Neuronal stem cell (in vitro differentiated cells): ENCODE measurements around the gene PER1. TPM values are rescaled to one million over a fixed set of nuclear protein-coding genes. Genes with fewer than 3 reads are reported as not detected.

Experiments used
- DNase-seq: peaks from one replicate; pipeline ENCODE4 v3.0.0-alpha.2; 2013; ENCODE audit warnings: low spot score
- H2AFZ ChIP-seq: one replicate; pipeline ENCODE4 v1.6.1; 2013; ENCODE audit warnings: mild to moderate bottlenecking, low read length, inconsistent platforms
- H2AK5ac ChIP-seq: 2 replicates; pipeline ENCODE4 v1.6.1; 2013; ENCODE audit warnings: low read depth, mild to moderate bottlenecking, inconsistent platforms, low read length, moderate library complexity, mixed read lengths
- H2BK120ac ChIP-seq: 2 replicates; pipeline ENCODE4 v1.6.1; 2013; ENCODE audit warnings: low read depth, mild to moderate bottlenecking, inconsistent platforms, low read length, moderate library complexity, mixed read lengths
- H2BK12ac ChIP-seq: one replicate; pipeline ENCODE4 v1.6.1; 2013; ENCODE audit warnings: low read length, inconsistent platforms
- H2BK15ac ChIP-seq: 2 replicates; pipeline ENCODE4 v1.6.1; 2013; ENCODE audit warnings: mild to moderate bottlenecking, low read length, inconsistent platforms, mixed read lengths
- H2BK5ac ChIP-seq: one replicate; pipeline ENCODE4 v1.6.1; 2013; ENCODE audit warnings: inconsistent platforms, mild to moderate bottlenecking, low read length, moderate library complexity
- H3K14ac ChIP-seq: one replicate; pipeline ENCODE4 v1.6.1; 2013; ENCODE audit warnings: low read length, inconsistent platforms
- H3K18ac ChIP-seq: 2 replicates; pipeline ENCODE4 v1.6.1; 2013; ENCODE audit warnings: low read length, inconsistent platforms
- H3K23ac ChIP-seq: 2 replicates; pipeline ENCODE4 v1.6.1; 2013; ENCODE audit warnings: low read depth, mild to moderate bottlenecking, mixed read lengths, low read length, inconsistent platforms; ENCODE audit not compliant: poor library complexity
- H3K27ac ChIP-seq: replicated peaks from 3 replicates; pipeline ENCODE4 v1.5.1; 2013; ENCODE audit warnings: low read length, inconsistent platforms
- H3K27me3 ChIP-seq, 3 experiments: 2 replicates each; pipeline ENCODE4 v1.6.1; 2013; ENCODE audit warnings: low read length in 3 of 3, mild to moderate bottlenecking in 2 of 3, inconsistent platforms in 1 of 3, low read depth in 1 of 3, mixed read lengths in 1 of 3, moderate library complexity in 1 of 3; ENCODE audit not compliant: control insufficient read depth in 3 of 3, insufficient read depth in 3 of 3
- H3K36me3 ChIP-seq, 2 donors: replicated peaks in 1 of 2; 2 replicates each; pipeline ENCODE4 v1.6.1; 2013; ENCODE audit warnings: low read length in 2 of 2; ENCODE audit not compliant: control insufficient read depth in 2 of 2, insufficient read depth in 2 of 2
- H3K4ac ChIP-seq: 2 replicates; pipeline ENCODE4 v1.6.1; 2013; ENCODE audit warnings: inconsistent platforms, mild to moderate bottlenecking, low read length, moderate library complexity
- H3K4me1 ChIP-seq, 2 donors: 1 replicate in 1 of 2; 2 replicates in 1 of 2; pipeline ENCODE4 v1.6.1; 2013; ENCODE audit warnings: low read length in 2 of 2, low read depth in 1 of 2; ENCODE audit not compliant: control insufficient read depth in 2 of 2, insufficient read depth in 1 of 2
- H3K4me2 ChIP-seq: one replicate; pipeline ENCODE4 v1.6.1; 2013; ENCODE audit warnings: mild to moderate bottlenecking, low read length, inconsistent platforms; ENCODE audit not compliant: insufficient read depth, poor library complexity, severe bottlenecking
- H3K4me3 ChIP-seq, 2 donors: 2 replicates each; pipeline ENCODE4 v1.5.1; 2013; ENCODE audit warnings: low read length in 2 of 2, mild to moderate bottlenecking in 2 of 2, inconsistent platforms in 1 of 2, moderate library complexity in 1 of 2
- H3K79me1 ChIP-seq: one replicate; pipeline ENCODE4 v1.6.1; 2013; ENCODE audit warnings: low read depth, mild to moderate bottlenecking, inconsistent platforms, low read length, moderate library complexity
- H3K9ac ChIP-seq: one replicate; pipeline ENCODE4 v1.6.1; 2013; ENCODE audit warnings: mild to moderate bottlenecking, low read depth, low read length, inconsistent platforms; ENCODE audit not compliant: poor library complexity
- H3K9me3 ChIP-seq, 2 donors: replicated peaks in 1 of 2; 2 replicates each; pipeline versions ENCODE3 to v1.6.1; 2013; ENCODE audit warnings: low read length in 2 of 2, mild to moderate bottlenecking in 2 of 2, inconsistent platforms in 1 of 2, low read depth in 1 of 2, mixed read lengths in 1 of 2, moderate library complexity in 1 of 2; ENCODE audit not compliant: control insufficient read depth in 2 of 2, insufficient read depth in 1 of 2
- H4K8ac ChIP-seq: one replicate; pipeline ENCODE4 v1.6.1; 2013; ENCODE audit warnings: low read depth, mild to moderate bottlenecking, inconsistent platforms, low read length, moderate library complexity
- H4K91ac ChIP-seq: one replicate; pipeline ENCODE4 v1.6.1; 2013; ENCODE audit warnings: low read length, low read depth, mild to moderate bottlenecking, inconsistent platforms; ENCODE audit not compliant: poor library complexity
- WGBS, 2 donors: extraction: QIAGEN DNeasy Blood & Tissue Kit; methylation state at CpG; one replicate each; pipeline ENCODE4 v1.1.7; 2013; ENCODE audit warnings: missing lambda C conversion rate in 2 of 2, mixed read lengths in 1 of 2; ENCODE audit not compliant: insufficient read length in 2 of 2, insufficient replicate concordance in 1 of 2; ENCODE audit errors: extremely low coverage in 2 of 2; 5-methylcytosine and 5-hydroxymethylcytosine counted together
- polyA plus RNA-seq, 2 experiments: library from polyadenylated mRNA; stranded (reverse); fragments of 200-250 nt; gene quantifications; one replicate each; pipeline ENCODE4 v1.2.3, GENCODE V29; 2013

The PER1 gene, protein sequence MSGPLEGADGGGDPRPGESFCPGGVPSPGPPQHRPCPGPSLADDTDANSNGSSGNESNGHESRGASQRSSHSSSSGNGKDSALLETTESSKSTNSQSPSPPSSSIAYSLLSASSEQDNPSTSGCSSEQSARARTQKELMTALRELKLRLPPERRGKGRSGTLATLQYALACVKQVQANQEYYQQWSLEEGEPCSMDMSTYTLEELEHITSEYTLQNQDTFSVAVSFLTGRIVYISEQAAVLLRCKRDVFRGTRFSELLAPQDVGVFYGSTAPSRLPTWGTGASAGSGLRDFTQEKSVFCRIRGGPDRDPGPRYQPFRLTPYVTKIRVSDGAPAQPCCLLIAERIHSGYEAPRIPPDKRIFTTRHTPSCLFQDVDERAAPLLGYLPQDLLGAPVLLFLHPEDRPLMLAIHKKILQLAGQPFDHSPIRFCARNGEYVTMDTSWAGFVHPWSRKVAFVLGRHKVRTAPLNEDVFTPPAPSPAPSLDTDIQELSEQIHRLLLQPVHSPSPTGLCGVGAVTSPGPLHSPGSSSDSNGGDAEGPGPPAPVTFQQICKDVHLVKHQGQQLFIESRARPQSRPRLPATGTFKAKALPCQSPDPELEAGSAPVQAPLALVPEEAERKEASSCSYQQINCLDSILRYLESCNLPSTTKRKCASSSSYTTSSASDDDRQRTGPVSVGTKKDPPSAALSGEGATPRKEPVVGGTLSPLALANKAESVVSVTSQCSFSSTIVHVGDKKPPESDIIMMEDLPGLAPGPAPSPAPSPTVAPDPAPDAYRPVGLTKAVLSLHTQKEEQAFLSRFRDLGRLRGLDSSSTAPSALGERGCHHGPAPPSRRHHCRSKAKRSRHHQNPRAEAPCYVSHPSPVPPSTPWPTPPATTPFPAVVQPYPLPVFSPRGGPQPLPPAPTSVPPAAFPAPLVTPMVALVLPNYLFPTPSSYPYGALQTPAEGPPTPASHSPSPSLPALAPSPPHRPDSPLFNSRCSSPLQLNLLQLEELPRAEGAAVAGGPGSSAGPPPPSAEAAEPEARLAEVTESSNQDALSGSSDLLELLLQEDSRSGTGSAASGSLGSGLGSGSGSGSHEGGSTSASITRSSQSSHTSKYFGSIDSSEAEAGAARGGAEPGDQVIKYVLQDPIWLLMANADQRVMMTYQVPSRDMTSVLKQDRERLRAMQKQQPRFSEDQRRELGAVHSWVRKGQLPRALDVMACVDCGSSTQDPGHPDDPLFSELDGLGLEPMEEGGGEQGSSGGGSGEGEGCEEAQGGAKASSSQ (N-terminal part only)
- polyA plus RNA-seq (2013, experiment 1 of 2): 17.0 TPM
- 18.7 TPM for polyA plus RNA-seq (2013, experiment 2 of 2)

DNA sequence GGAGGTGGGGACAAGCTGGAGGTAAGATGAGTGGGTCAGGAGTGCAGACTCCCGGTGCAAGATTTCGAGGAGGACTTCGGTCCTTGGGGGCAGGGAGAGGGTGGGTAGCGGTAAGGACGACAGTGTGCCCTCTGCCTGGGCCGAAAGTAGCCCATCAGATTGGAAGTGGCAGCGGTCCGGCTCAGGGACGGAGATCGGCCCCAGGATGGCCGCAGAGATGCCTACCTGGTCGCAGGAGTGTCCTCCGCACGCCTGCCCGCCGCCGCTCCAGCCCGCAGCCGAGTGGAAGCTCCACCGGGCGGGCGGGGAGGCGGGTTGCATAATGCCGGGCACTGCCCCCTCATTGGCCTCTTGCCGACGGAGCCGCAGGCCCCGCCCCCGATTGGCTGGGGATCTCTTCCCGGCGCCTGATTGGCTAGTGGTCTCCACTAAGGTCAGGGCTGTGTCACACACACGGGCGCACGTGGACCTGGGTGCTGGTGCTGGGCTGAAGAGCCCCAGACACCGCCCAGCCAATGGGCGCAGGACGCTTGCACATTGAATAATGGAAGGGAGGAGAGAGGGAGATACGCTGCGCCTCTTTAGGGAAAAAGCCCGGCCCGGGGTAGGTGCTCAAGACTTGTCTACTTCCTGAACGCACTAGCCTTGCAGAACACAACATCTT, at the start of gene PER1:
PER1 (minus strand) TSS at position 293 of the 664 bp plus-strand sequence. CDS start 1,698 bp downstream, outside the sequence.
- DNase-seq: peak; percentile 80
- peak within 1 kb of the TSS; percentile 99 for H3K9ac ChIP-seq
- no peak within 1 kb of the TSS for H4K8ac ChIP-seq
- peak within 1 kb of the TSS; percentile 58 for H3K27ac ChIP-seq
- H2BK15ac ChIP-seq: peak within 1 kb of the TSS; percentile 95
- H3K4me3 ChIP-seq: peak within 1 kb of the TSS; percentile 54 to 88
- no peak within 1 kb of the TSS for H3K4ac ChIP-seq
- peak within 1 kb of the TSS; percentile 77 for H3K23ac ChIP-seq
- no peaks in the 10 kb centered on the region for H3K9me3 ChIP-seq
- no CpG with 5 or more reads among the region's 42 CpGs for WGBS, 2 donors
- peak within 1 kb of the TSS; percentile 90 for H2BK5ac ChIP-seq
- H3K4me2 ChIP-seq: peak within 1 kb of the TSS; percentile 100
- H3K27me3 ChIP-seq: no peaks in the 10 kb centered on the region
- H2AK5ac ChIP-seq: peak within 1 kb of the TSS; percentile 43
- H2AFZ ChIP-seq: peak within 1 kb of the TSS; percentile 80
- H4K91ac ChIP-seq: no peak within 1 kb of the TSS
- peak within 1 kb of the TSS; percentile 94 for H3K18ac ChIP-seq
- peak within 1 kb of the TSS; percentile 21 for H2BK120ac ChIP-seq
- peaks cover 25 to 28% of the 10 kb centered on the region in 2 donors for H3K36me3 ChIP-seq
- H3K14ac ChIP-seq: peak within 1 kb of the TSS; percentile 91
- H3K79me1 ChIP-seq: peaks cover 12% of the 10 kb centered on the region
- H2BK12ac ChIP-seq: no peak within 1 kb of the TSS
- peaks cover 31 to 39% of the 10 kb centered on the region in 2 donors for H3K4me1 ChIP-seq

DNA sequence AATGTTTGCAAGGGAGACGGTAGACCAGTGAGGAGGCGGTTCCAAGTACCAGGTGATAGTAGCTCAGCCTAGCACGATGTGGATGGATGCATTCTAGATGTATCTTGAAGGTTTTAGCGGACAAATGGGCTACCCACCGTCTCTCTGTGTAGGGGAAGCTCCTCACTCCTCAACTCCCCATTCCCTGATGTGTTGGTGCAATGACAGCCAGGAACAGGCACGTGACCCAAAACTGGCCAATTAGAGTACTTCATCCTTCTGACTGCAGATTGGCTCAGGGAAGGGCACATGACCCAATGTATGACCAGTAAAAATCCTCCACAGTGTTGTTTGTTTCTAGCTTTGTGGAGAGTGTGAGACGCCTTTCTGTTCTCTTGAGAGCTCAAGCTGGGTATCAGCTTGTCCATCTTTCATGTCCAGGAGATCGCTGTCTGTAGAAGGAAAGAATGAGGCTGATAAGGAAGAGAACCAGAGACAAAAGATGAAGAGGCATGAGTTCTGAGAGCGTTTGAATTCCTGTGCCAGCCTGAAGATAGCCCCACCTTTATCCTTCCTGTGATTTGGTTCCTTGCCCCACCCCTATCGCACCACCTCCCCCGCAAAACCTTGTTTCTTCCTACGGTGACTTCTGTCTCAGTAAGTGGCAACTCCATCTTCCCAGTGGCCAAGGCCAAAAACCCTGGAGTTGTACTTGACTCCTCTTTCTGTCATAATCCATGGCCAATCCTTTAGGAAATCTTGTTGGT, 40.0 kb upstream of the PER1 start:
- Histone ChIP-seq H2BK120ac (no peak overlapping the region), H3K14ac (no peak overlapping the region), H3K4me2 (peak overlapping the region; percentile 60), H3K4ac (no peak overlapping the region), H2BK15ac (no peak overlapping the region), H2BK5ac (no peak overlapping the region), H2AK5ac (no peak overlapping the region), H3K4me3 (peak overlapping the region; percentile 40 to 76), H3K23ac (no peak overlapping the region), H2AFZ (peak overlapping the region; percentile 53), H3K79me1 (peaks cover 9% of the 10 kb centered on the region), H3K18ac (no peak overlapping the region), H2BK12ac (no peak overlapping the region), H3K27me3 (peaks cover 0 to 16% (median 3%) of the 10 kb centered on the region in 3 experiments), H3K9me3 (no peaks in the 10 kb centered on the region), H4K91ac (no peak overlapping the region), H3K27ac (peak overlapping the region; percentile 68), H3K9ac (no peak overlapping the region), H3K4me1 (peaks cover 18 to 24% of the 10 kb centered on the region in 2 donors), H3K36me3 (no peaks in the 10 kb centered on the region), H4K8ac (no peak overlapping the region)
- WGBS, 2 donors: no CpG with 5 or more reads among the region's 12 CpGs
- peak; percentile 80 for DNase-seq

DNA sequence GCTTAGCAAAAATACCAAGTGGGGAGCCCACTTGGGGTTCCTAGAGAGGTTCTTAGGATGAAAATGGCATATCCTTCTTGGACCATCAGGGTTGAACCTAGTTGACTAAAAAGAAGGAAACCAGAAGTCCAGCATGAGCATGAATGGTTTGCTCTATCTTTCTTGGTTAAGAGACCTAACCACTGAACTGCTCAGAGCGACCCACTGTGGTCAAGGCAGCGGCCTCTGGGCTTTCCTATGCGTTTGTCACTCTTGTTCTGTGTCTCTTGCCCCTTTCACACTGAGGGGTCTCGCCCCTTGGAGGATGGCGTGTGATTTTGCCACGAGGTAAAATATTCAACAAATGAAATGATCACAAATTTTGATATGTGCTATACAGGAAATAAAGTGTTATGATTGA, 38.3 kb upstream of the PER1 start:
- DNase-seq: no peak
- Histone ChIP-seq H3K14ac (no peak overlapping the region), H4K91ac (no peak overlapping the region), H3K27ac (no peak overlapping the region), H3K27me3 (peaks cover 0 to 16% (median 3%) of the 10 kb centered on the region in 3 experiments), H3K9ac (no peak overlapping the region), H3K79me1 (peaks cover 9% of the 10 kb centered on the region), H2AK5ac (no peak overlapping the region), H3K9me3 (no peaks in the 10 kb centered on the region), H4K8ac (no peak overlapping the region), H3K4me3 (peak overlapping the region in 1 of 2 donors; percentile 69), H3K23ac (no peak overlapping the region), H2BK120ac (no peak overlapping the region), H2AFZ (peak overlapping the region; percentile 94), H3K4ac (no peak overlapping the region), H3K18ac (no peak overlapping the region), H2BK12ac (no peak overlapping the region), H3K4me1 (peaks cover 20 to 24% of the 10 kb centered on the region in 2 donors), H2BK5ac (no peak overlapping the region), H3K4me2 (peak overlapping the region; percentile 64), H2BK15ac (no peak overlapping the region), H3K36me3 (no peaks in the 10 kb centered on the region)
- WGBS, 2 donors: no CpG with 5 or more reads among the region's 6 CpGs
